GM12878 (cell line): ENCODE data around the gene ANKS1A.

Experiments
- HDAC2 ChIP-seq: fragments of 200-600 bp; sonication (generic); IDR thresholded peaks from 2 replicates; pipeline ENCODE4 v1.6.1; 2017
- POLR2A ChIP-seq: IDR thresholded peaks from 2 replicates; pipeline ENCODE4 v1.6.1; 2011; ENCODE audit warnings: low read depth, mild to moderate bottlenecking, low read length
- POLR2AphosphoS5 ChIP-seq: IDR thresholded peaks from 2 replicates; pipeline ENCODE4 v1.6.1; 2011; ENCODE audit warnings: mild to moderate bottlenecking, low read length, inconsistent platforms
- SREBF2 ChIP-seq: IDR thresholded peaks from 2 replicates; pipeline ENCODE4 v1.6.1; 2012; ENCODE audit warnings: mild to moderate bottlenecking, low read length
- TAF1 ChIP-seq: IDR thresholded peaks from 2 replicates; pipeline ENCODE4 v1.6.1; 2011; ENCODE audit warnings: mild to moderate bottlenecking, low read depth, low read length, borderline replicate concordance
- TF ChIP-seq, protein P1 (sequence below), 3 experiments: IDR thresholded peaks in 2 of 3; conservative IDR thresholded peaks in 1 of 3; 2 replicates each; pipeline ENCODE4 v1.5.1; 2011; ENCODE audit warnings: low read depth in 3 of 3, low read length in 3 of 3, mild to moderate bottlenecking in 3 of 3, control low read depth in 2 of 3, moderate library complexity in 2 of 3, inconsistent platforms in 1 of 3, mixed read lengths in 1 of 3; ENCODE audit not compliant: control insufficient read depth in 2 of 3, insufficient read depth in 1 of 3; ENCODE audit errors: extremely low read depth in 1 of 3
- TF ChIP-seq, protein P2 (sequence below): fragments of 450-650 bp; formaldehyde crosslinking; IDR thresholded peaks from 2 replicates; pipeline ENCODE4 v1.4.0; 2020; ENCODE audit warnings: mild to moderate bottlenecking, moderate library complexity

DNA sequence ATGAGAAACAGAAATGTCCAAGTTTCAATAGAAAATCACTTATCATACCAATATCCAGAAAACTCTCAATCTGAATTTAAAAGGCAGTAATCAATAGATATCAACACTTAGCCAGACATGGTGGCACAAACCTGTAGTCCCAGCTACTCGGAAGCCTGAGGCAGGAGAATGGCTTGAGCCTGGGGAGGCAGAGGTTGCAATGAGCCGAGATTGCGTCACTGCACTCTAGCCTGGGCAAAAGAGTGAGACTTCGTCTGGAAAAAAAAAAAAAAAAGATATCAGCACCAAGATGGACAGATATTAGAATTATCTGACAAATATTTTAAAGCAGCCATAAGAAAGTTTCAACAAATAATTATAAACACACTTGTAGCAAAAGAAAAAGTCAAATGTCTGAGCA, 205.1 kb downstream of the ANKS1A start:
- no peak for TF ChIP-seq POLR2AphosphoS5
- no peak for TF ChIP-seq TAF1
- TF ChIP-seq, protein P1, sequence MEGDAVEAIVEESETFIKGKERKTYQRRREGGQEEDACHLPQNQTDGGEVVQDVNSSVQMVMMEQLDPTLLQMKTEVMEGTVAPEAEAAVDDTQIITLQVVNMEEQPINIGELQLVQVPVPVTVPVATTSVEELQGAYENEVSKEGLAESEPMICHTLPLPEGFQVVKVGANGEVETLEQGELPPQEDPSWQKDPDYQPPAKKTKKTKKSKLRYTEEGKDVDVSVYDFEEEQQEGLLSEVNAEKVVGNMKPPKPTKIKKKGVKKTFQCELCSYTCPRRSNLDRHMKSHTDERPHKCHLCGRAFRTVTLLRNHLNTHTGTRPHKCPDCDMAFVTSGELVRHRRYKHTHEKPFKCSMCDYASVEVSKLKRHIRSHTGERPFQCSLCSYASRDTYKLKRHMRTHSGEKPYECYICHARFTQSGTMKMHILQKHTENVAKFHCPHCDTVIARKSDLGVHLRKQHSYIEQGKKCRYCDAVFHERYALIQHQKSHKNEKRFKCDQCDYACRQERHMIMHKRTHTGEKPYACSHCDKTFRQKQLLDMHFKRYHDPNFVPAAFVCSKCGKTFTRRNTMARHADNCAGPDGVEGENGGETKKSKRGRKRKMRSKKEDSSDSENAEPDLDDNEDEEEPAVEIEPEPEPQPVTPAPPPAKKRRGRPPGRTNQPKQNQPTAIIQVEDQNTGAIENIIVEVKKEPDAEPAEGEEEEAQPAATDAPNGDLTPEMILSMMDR (IDR thresholded peaks at IDR 0.05 in 2 of 3, conservative IDR thresholded peaks at IDR 0.05 in 1 of 3; ENCODE audit: control insufficient read depth in 2 of 3, extremely low read depth in 1 of 3, insufficient read depth in 1 of 3, low read depth in 3 of 3, low read length in 3 of 3) = no peak
- TF ChIP-seq SREBF2 = no peak
- TF ChIP-seq, protein P2, sequence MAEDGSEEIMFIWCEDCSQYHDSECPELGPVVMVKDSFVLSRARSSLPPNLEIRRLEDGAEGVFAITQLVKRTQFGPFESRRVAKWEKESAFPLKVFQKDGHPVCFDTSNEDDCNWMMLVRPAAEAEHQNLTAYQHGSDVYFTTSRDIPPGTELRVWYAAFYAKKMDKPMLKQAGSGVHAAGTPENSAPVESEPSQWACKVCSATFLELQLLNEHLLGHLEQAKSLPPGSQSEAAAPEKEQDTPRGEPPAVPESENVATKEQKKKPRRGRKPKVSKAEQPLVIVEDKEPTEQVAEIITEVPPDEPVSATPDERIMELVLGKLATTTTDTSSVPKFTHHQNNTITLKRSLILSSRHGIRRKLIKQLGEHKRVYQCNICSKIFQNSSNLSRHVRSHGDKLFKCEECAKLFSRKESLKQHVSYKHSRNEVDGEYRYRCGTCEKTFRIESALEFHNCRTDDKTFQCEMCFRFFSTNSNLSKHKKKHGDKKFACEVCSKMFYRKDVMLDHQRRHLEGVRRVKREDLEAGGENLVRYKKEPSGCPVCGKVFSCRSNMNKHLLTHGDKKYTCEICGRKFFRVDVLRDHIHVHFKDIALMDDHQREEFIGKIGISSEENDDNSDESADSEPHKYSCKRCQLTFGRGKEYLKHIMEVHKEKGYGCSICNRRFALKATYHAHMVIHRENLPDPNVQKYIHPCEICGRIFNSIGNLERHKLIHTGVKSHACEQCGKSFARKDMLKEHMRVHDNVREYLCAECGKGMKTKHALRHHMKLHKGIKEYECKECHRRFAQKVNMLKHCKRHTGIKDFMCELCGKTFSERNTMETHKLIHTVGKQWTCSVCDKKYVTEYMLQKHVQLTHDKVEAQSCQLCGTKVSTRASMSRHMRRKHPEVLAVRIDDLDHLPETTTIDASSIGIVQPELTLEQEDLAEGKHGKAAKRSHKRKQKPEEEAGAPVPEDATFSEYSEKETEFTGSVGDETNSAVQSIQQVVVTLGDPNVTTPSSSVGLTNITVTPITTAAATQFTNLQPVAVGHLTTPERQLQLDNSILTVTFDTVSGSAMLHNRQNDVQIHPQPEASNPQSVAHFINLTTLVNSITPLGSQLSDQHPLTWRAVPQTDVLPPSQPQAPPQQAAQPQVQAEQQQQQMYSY (CRISPR knock-in tag) = no peak
- TF ChIP-seq POLR2A = no peak
- no peak for TF ChIP-seq HDAC2
